GM10847 (cell line): ENCODE measurements around the gene CR1.

Experiments
- POLR2A ChIP-seq: IDR thresholded peaks from 2 replicates; pipeline ENCODE4 v1.6.1; 2011; ENCODE audit not compliant: insufficient read length; ENCODE audit errors: extremely low read depth

Gene CR1

DNA sequence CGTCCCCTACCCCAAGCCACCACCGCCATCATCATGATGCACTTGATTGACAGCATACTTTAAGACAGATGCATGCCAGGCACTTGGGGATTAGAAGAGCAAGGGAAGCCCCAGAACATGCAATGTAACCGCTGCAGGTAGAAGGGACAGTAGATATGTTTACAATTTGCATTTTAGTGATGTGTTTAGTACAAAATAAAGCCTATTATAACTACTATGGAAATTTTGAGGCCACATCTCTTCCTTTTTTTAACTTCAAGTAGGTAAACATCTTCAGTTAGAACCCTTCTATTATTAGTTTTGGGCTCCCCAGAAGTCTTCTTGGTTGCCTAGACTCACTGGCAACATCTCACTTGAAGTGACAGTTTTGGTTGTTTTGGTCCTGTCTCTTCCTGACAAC is 174.2 kb downstream of the CR1 start:
- no peak for TF ChIP-seq POLR2A

DNA sequence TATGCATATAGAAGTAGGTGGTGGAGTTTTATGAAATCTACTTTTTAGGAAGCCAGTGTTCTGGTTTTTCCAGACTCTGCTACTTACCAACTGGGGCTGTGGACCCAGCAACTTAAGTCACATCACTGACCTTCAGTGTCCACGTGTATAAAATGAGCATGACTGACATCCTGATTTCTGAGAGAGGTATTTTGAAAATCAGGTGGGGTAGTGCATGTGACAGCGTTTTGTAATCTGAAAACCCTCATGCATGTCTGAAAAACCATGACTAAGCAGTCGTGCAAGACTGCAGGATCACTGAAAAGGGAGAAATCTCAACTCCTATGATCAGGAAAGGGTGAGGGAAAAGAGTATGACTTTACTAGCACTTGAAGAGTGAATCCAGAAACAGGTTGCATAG is 175.0 kb downstream of the CR1 start:
- TF ChIP-seq POLR2A, result no peak

DNA sequence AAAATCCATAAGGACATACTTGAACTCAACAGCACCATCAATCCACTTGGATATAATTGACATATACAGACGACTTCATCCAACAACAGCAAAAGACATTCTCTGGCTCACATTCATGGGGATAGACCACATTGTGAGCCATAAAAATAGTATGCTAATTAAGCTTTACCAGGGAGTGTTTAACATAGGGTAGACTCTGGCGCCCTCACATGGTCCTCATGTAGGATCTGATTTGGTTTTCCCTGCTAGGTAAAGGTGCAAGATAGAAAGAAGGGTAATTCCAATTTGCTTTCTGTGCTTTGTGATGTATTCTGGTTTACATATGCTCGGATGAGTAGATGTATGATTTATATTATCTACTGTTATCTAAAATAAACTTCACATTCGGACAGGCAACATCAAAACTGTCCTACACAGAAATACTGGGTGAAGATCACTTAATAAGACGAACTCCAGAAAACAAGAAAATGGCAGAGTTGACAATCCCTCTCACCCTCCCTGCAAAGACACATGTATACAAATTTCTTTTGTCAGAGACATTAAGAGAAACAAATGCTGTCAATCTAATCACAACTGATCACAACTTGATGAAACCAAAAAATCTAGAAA is 176.7 kb downstream of the CR1 start:
- no peak for TF ChIP-seq POLR2A

DNA sequence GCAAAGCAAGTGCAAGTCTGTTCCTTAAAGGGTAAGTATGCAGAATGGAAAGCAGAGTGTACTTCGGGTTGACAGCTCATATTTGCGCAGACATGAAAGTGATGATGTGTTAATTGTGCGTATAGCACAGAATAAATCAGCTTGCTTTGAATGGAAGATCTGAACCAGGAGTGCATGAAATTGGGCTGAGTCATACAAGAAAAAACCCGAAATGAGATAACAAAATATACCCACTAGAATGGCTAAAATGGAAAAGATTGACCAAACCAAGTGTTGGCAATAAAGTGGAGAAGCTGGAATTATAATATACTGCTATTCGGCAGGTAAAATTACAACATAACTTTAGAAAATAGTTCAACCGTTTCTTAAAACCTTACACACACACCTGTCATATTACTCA is 177.4 kb downstream of the CR1 start:
- no peak for TF ChIP-seq POLR2A

DNA sequence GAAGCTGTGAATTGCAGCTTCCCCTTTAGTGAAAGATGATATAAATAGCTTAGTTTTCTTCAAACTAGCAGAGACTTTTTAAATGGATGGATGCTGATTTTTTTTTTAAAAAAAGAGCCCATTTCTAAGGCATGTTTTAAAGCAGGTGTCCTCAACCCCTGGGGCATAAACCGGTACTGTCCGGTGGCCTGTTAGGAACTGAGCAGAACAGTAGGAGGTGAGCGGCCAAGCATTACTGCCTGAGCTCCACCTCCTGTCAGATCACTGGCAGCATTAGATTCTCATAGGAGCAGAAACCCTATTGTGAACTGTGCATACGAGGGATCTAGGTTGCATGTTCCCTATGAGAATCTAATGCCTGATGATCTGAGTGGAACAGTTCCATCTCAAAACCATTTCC is 180.2 kb downstream of the CR1 start:
- no peak for TF ChIP-seq POLR2A

DNA sequence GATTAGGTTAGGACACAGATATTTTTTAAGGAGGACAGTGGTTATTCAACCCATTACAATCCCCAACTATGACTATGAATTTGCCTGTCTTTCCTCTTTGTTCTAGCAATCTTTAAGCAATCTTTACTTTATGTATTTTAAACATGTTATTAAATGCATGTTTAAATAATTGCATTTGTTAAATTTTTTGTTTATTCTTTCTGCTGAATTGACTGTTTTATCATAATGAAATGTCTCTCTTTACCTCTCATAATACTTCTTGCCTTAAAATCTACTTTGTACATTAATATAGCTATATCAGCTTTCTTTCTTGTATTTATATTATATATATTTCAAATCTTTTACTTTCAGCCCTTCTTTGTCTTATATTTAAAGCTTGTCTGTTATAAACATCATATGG is 195.1 kb downstream of the CR1 start:
- no peak for TF ChIP-seq POLR2A
